Keratinocyte (primary cell): ENCODE measurements around the gene PDZRN3.

Experiments
- CTCF ChIP-seq, 3 experiments: IDR thresholded peaks in 1 of 3; conservative IDR thresholded peaks in 1 of 3; optimal IDR thresholded peaks in 1 of 3; 2 replicates in 2 of 3; 3 replicates in 1 of 3; pipeline versions ENCODE3 to v1.5.1; 2011; ENCODE audit warnings: low read length in 3 of 3, mild to moderate bottlenecking in 3 of 3, moderate library complexity in 2 of 3, control low read depth in 1 of 3, inconsistent platforms in 1 of 3; ENCODE audit not compliant: insufficient read depth in 2 of 3; ENCODE audit errors: extremely low read depth in 1 of 3
- EZH2 ChIP-seq: IDR thresholded peaks from one replicate; pipeline ENCODE4 v1.6.1; 2012; ENCODE audit warnings: inconsistent platforms, mild to moderate bottlenecking, low read length, moderate library complexity

DNA sequence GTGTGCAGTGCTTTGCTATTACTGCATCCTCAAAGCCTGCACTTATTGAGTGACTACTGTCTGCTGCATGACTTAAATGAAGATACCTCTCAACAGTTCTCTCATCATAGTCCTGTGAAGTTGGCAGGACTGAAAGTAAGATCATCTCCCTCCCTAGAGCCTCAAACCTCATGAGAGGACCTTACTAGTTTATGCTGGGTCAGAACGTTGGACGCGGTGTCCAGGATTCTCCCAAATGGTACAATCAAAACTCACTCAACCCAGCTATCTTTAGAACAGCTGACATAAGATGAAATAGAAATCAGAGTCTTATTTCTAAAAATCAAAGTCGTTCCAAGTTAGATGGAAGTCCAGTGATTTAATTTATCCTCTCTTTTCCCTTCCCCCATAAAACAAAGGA, 219.7 kb downstream of the PDZRN3 start:
- TF ChIP-seq CTCF (optimal IDR thresholded peaks at IDR 0.05 in 1 of 3, IDR thresholded peaks at IDR 0.05 in 1 of 3, conservative IDR thresholded peaks at IDR 0.05 in 1 of 3; ENCODE audit: extremely low read depth in 1 of 3, insufficient read depth in 2 of 3, low read length in 3 of 3), result no peak
- no peak for TF ChIP-seq EZH2
